GM23338 (cell line): Measurements from ENCODE around the gene TMA7B. TPM values are rescaled to one million over a fixed set of nuclear protein-coding genes. Genes with fewer than 3 reads are reported as not detected.

Source experiments
- ATAC-seq: fragments of 200-7000 bp; cut with Tn5 transposase; 3 replicates; pipeline ENCODE4 v1.9.1; 2020
- DNase-seq: peaks from one replicate; pipeline ENCODE4 v3.0.0-alpha.2; 2015; ENCODE audit warnings: low spot score
- H2AFZ ChIP-seq: fragments of 200-600 bp; sonication (generic); 2 replicates; pipeline ENCODE4 v1.8.0; 2016; ENCODE audit warnings: antibody characterized with exemption, mild to moderate bottlenecking, moderate library complexity
- H3F3A ChIP-seq: fragments of 200-600 bp; sonication (generic); replicated peaks from 2 replicates; pipeline ENCODE4 v1.8.0; 2017; ENCODE audit warnings: antibody characterized with exemption, mixed run types, low read depth
- H3K27ac ChIP-seq: fragments of 200-600 bp; sonication (generic); 2 replicates; pipeline ENCODE4 v1.6.1; 2016; ENCODE audit warnings: low read depth
- H3K27me3 ChIP-seq: fragments of 200-600 bp; sonication (generic); 2 replicates; pipeline ENCODE4 v1.8.0; 2016; ENCODE audit warnings: mild to moderate bottlenecking, mixed run types, moderate library complexity; ENCODE audit not compliant: insufficient read depth
- H3K36me3 ChIP-seq: fragments of 200-600 bp; sonication (generic); 2 replicates; pipeline ENCODE4 v1.8.0; 2016; ENCODE audit warnings: mild to moderate bottlenecking; ENCODE audit not compliant: insufficient read depth
- H3K4me1 ChIP-seq: fragments of 200-600 bp; sonication (generic); 2 replicates; pipeline ENCODE4 v1.8.0; 2016; ENCODE audit warnings: mild to moderate bottlenecking, moderate library complexity; ENCODE audit not compliant: insufficient read depth
- H3K4me2 ChIP-seq: fragments of 200-600 bp; sonication (generic); 2 replicates; pipeline ENCODE4 v1.7.1; 2017; ENCODE audit warnings: mixed run types
- H3K4me3 ChIP-seq: fragments of 200-600 bp; sonication (generic); 2 replicates; pipeline ENCODE4 v1.6.1; 2016; ENCODE audit warnings: mixed run types
- H3K79me2 ChIP-seq: fragments of 200-600 bp; sonication (generic); replicated peaks from 2 replicates; pipeline ENCODE4 v1.8.0; 2017; ENCODE audit warnings: mild to moderate bottlenecking; ENCODE audit not compliant: insufficient read depth
- H3K9me2 ChIP-seq: fragments of 200-600 bp; sonication (generic); 2 replicates; pipeline ENCODE4 v1.8.0; 2017; ENCODE audit not compliant: insufficient read depth
- H4K20me1 ChIP-seq: fragments of 200-600 bp; sonication (generic); replicated peaks from 2 replicates; pipeline ENCODE4 v1.8.0; 2017; ENCODE audit warnings: mild to moderate bottlenecking; ENCODE audit not compliant: insufficient read depth
- H3K27ac Mint-ChIP-seq: 2 replicates; pipeline ENCODE4 v1.8.0; 2020; ENCODE audit warnings: inconsistent platforms, mild to moderate bottlenecking, moderate library complexity, mixed read lengths
- H3K27me3 Mint-ChIP-seq: 3 replicates; pipeline ENCODE4 v1.8.0; 2022; ENCODE audit warnings: low read depth, mild to moderate bottlenecking, moderate library complexity, mixed read lengths, inconsistent platforms; ENCODE audit not compliant: insufficient read depth, poor library complexity
- H3K36me3 Mint-ChIP-seq: 3 replicates; pipeline ENCODE4 v1.8.0; 2021; ENCODE audit warnings: low read depth, mild to moderate bottlenecking, inconsistent platforms, moderate library complexity, mixed read lengths
- H3K4me1 Mint-ChIP-seq: 3 replicates; pipeline ENCODE4 v1.8.0; 2020; ENCODE audit warnings: mild to moderate bottlenecking, inconsistent platforms, mixed read lengths
- H3K4me3 Mint-ChIP-seq: 3 replicates; pipeline ENCODE4 v1.8.0; 2021; ENCODE audit warnings: moderate library complexity, mild to moderate bottlenecking, inconsistent platforms, mixed read lengths
- H3K9me3 Mint-ChIP-seq: 3 replicates; pipeline ENCODE4 v1.8.0; 2020; ENCODE audit warnings: moderate library complexity, mild to moderate bottlenecking, inconsistent platforms, mixed read lengths
- CREB1 ChIP-seq: fragments of 250-450 bp; sonication (Bioruptor Pico); IDR thresholded peaks from 2 replicates; pipeline ENCODE4 v1.5.0; 2020; ENCODE audit warnings: low read depth, mild to moderate bottlenecking, moderate library complexity
- EZH2 ChIP-seq: fragments of 200-600 bp; sonication (generic); IDR thresholded peaks from one replicate; pipeline ENCODE4 v1.8.0; 2017; ENCODE audit warnings: antibody characterized with exemption, mild to moderate bottlenecking, low read depth; ENCODE audit not compliant: unreplicated experiment
- POLR2AphosphoS5 ChIP-seq: IDR thresholded peaks from 2 replicates; pipeline ENCODE4 v1.6.1; 2016; ENCODE audit warnings: antibody characterized with exemption, low read depth
- REST ChIP-seq: IDR thresholded peaks from one replicate; pipeline ENCODE4 v1.6.1; 2018; ENCODE audit warnings: antibody characterized with exemption; ENCODE audit not compliant: unreplicated experiment
- STAT1 ChIP-seq: IDR thresholded peaks from one replicate; pipeline ENCODE4 v1.6.1; 2016; ENCODE audit warnings: antibody characterized with exemption; ENCODE audit not compliant: unreplicated experiment
- ZNF114 ChIP-seq: fragments of 250-450 bp; sonication (Bioruptor Pico); IDR thresholded peaks from 2 replicates; pipeline ENCODE4 v1.5.0; 2020; ENCODE audit warnings: mild to moderate bottlenecking, moderate library complexity
- polyA plus RNA-seq: library from polyadenylated mRNA; unstranded; fragments of >200 nt; fragmentation: Nextera tagmentation; extraction: Ambion mirVana; gene quantifications from 2 replicates; pipeline ENCODE4 v1.2.1, GENCODE V29; 2016
- total RNA-seq: library from RNA; depleted of rRNA; stranded (reverse); fragments of >200 nt; shearing (Covaris generic); gene quantifications from 2 replicates; pipeline ENCODE4 v1.2.3, GENCODE V29; 2014
- TF ChIP-seq, protein P1 (sequence below), 2 experiments: fragments of 200-600 bp in 1 of 2; sonication (generic) in 1 of 2; conservative IDR thresholded peaks; 2 replicates each; pipeline versions ENCODE4 v1.5.1 to v1.6.1; 2016 to 2017; ENCODE audit warnings: antibody characterized with exemption in 2 of 2, low read depth in 2 of 2, mild to moderate bottlenecking in 2 of 2, moderate library complexity in 1 of 2
- TF ChIP-seq, protein P2 (sequence below): fragments of 250-450 bp; sonication (Bioruptor Pico); IDR thresholded peaks from 2 replicates; pipeline ENCODE4 v1.5.0; 2020; ENCODE audit warnings: mild to moderate bottlenecking, moderate library complexity
- TF ChIP-seq, protein P3 (sequence below): IDR thresholded peaks from 2 replicates; pipeline ENCODE4 v1.6.1; 2016; ENCODE audit warnings: antibody characterized with exemption

The TMA7B gene
- total and polyA plus RNA-seq, 2 experiments from 2014 or later, result not detected

DNA sequence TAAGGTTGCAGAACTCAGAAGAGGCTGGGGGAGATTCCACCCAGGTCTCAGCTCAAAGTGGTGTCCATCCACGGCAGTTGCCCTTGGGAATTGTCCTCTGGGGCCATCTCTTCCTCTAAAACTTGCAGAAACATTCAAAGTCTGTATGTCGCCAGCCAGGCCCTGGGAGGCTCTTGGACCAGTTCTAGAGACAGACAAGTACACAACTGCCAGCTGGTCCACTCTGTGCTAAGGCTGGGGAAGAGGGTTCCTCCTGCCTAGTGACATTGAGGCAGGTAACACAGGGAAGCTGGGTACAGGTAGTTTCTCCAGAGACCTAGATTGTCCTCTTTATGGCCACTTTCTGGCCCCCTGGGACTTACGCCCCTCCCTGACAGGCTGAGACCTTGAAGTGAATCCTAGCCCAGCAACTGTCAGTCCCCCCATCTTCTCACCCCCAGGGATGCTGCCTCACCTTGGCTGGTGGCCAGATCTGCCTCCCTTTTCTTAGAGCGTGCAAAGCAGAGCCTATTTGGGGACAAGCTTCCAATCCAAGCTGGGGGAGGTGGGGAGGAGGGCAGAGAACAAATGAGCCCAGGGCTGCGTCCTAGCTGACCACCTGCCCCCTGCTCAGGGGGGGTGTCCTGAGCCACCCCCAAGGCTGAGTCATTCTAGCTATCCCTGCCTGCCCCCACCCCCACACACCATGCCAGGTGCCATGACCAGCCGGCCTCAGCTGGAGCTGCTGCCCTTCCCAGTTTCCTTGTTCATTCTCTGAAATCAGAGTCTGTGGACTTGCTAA is 42.9 kb downstream of the TMA7B start:
- no peak overlapping the region for H2AFZ ChIP-seq
- H3K4me3 Mint-ChIP-seq, result no peak overlapping the region
- H3K4me2 ChIP-seq, result no peak overlapping the region; the same call in 1 of the 2 replicates
- H3K9me2 ChIP-seq, result no peaks in the 10 kb centered on the region
- no peak for ATAC-seq
- peaks cover 66% of the 10 kb centered on the region for H3K79me2 ChIP-seq
- TF ChIP-seq, protein P1, sequence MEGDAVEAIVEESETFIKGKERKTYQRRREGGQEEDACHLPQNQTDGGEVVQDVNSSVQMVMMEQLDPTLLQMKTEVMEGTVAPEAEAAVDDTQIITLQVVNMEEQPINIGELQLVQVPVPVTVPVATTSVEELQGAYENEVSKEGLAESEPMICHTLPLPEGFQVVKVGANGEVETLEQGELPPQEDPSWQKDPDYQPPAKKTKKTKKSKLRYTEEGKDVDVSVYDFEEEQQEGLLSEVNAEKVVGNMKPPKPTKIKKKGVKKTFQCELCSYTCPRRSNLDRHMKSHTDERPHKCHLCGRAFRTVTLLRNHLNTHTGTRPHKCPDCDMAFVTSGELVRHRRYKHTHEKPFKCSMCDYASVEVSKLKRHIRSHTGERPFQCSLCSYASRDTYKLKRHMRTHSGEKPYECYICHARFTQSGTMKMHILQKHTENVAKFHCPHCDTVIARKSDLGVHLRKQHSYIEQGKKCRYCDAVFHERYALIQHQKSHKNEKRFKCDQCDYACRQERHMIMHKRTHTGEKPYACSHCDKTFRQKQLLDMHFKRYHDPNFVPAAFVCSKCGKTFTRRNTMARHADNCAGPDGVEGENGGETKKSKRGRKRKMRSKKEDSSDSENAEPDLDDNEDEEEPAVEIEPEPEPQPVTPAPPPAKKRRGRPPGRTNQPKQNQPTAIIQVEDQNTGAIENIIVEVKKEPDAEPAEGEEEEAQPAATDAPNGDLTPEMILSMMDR (conservative IDR thresholded peaks at IDR 0.05; ENCODE audit: low read depth in 2 of 2), result no peak
- TF ChIP-seq CREB1 (CRISPR knock-in tag), result no peak
- no peak for TF ChIP-seq REST
- TF ChIP-seq EZH2, result no peak
- TF ChIP-seq, protein P2, sequence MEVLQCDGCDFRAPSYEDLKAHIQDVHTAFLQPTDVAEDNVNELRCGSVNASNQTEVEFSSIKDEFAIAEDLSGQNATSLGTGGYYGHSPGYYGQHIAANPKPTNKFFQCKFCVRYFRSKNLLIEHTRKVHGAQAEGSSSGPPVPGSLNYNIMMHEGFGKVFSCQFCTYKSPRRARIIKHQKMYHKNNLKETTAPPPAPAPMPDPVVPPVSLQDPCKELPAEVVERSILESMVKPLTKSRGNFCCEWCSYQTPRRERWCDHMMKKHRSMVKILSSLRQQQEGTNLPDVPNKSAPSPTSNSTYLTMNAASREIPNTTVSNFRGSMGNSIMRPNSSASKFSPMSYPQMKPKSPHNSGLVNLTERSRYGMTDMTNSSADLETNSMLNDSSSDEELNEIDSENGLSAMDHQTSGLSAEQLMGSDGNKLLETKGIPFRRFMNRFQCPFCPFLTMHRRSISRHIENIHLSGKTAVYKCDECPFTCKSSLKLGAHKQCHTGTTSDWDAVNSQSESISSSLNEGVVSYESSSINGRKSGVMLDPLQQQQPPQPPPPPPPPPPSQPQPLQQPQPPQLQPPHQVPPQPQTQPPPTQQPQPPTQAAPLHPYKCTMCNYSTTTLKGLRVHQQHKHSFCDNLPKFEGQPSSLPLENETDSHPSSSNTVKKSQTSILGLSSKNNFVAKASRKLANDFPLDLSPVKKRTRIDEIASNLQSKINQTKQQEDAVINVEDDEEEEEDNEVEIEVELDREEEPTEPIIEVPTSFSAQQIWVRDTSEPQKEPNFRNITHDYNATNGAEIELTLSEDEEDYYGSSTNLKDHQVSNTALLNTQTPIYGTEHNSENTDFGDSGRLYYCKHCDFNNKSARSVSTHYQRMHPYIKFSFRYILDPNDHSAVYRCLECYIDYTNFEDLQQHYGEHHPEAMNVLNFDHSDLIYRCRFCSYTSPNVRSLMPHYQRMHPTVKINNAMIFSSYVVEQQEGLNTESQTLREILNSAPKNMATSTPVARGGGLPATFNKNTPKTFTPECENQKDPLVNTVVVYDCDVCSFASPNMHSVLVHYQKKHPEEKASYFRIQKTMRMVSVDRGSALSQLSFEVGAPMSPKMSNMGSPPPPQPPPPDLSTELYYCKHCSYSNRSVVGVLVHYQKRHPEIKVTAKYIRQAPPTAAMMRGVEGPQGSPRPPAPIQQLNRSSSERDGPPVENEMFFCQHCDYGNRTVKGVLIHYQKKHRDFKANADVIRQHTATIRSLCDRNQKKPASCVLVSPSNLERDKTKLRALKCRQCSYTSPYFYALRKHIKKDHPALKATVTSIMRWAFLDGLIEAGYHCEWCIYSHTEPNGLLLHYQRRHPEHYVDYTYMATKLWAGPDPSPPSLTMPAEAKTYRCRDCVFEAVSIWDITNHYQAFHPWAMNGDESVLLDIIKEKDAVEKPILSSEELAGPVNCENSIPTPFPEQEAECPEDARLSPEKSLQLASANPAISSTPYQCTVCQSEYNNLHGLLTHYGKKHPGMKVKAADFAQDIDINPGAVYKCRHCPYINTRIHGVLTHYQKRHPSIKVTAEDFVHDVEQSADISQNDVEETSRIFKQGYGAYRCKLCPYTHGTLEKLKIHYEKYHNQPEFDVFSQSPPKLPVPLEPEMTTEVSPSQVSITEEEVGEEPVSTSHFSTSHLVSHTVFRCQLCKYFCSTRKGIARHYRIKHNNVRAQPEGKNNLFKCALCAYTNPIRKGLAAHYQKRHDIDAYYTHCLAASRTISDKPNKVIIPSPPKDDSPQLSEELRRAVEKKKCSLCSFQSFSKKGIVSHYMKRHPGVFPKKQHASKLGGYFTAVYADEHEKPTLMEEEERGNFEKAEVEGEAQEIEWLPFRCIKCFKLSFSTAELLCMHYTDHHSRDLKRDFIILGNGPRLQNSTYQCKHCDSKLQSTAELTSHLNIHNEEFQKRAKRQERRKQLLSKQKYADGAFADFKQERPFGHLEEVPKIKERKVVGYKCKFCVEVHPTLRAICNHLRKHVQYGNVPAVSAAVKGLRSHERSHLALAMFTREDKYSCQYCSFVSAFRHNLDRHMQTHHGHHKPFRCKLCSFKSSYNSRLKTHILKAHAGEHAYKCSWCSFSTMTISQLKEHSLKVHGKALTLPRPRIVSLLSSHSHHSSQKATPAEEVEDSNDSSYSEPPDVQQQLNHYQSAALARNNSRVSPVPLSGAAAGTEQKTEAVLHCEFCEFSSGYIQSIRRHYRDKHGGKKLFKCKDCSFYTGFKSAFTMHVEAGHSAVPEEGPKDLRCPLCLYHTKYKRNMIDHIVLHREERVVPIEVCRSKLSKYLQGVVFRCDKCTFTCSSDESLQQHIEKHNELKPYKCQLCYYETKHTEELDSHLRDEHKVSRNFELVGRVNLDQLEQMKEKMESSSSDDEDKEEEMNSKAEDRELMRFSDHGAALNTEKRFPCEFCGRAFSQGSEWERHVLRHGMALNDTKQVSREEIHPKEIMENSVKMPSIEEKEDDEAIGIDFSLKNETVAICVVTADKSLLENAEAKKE (CRISPR knock-in tag), result no peak
- TF ChIP-seq ZNF114 (CRISPR knock-in tag), result no peak
- TF ChIP-seq POLR2AphosphoS5, result no peak
- TF ChIP-seq, protein P3, sequence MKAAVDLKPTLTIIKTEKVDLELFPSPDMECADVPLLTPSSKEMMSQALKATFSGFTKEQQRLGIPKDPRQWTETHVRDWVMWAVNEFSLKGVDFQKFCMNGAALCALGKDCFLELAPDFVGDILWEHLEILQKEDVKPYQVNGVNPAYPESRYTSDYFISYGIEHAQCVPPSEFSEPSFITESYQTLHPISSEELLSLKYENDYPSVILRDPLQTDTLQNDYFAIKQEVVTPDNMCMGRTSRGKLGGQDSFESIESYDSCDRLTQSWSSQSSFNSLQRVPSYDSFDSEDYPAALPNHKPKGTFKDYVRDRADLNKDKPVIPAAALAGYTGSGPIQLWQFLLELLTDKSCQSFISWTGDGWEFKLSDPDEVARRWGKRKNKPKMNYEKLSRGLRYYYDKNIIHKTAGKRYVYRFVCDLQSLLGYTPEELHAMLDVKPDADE, result no peak
- no peak for TF ChIP-seq STAT1
- peaks cover 11% of the 10 kb centered on the region for H4K20me1 ChIP-seq
- H3K36me3 Mint-ChIP-seq, result peaks cover 20% of the 10 kb centered on the region
- peaks cover 61% of the 10 kb centered on the region for H3K4me1 ChIP-seq
- peaks cover 81% of the 10 kb centered on the region for H3K4me1 Mint-ChIP-seq
- H3F3A ChIP-seq, result peaks cover 7% of the 10 kb centered on the region; the same call in 1 of the 2 replicates
- no peak overlapping the region for H3K27ac Mint-ChIP-seq
- no peaks in the 10 kb centered on the region; the same call in 2 of the 3 replicates for H3K9me3 Mint-ChIP-seq
- peaks cover 14% of the 10 kb centered on the region for H3K27me3 Mint-ChIP-seq
- no peak overlapping the region for H3K27ac ChIP-seq
- H3K27me3 ChIP-seq, result no peaks in the 10 kb centered on the region
- no peak overlapping the region for H3K4me3 ChIP-seq
- no peaks in the 10 kb centered on the region; the same call in 1 of the 2 replicates for H3K36me3 ChIP-seq
- DNase-seq, result no peak
